ENCODE measurements around the gene EMILIN1. TPM values are rescaled to one million over a fixed set of nuclear protein-coding genes. Genes with fewer than 3 reads are reported as not detected.

EMILIN1 gene
- total and polyA plus RNA-seq, 2 experiments from 2014 or later = 3.2 to 15.4 TPM

GRCh38 chr2:27088634-27089033, 10.2 kb downstream of the EMILIN1 start:
- Mint-ChIP-seq H3K36me3 (ENCODE audit: low read depth) (no peaks in the 10 kb centered on the region), H3K27ac (no peak overlapping the region), H3K27me3 (ENCODE audit: insufficient read depth, low read depth, poor library complexity) (peaks cover 25% of the 10 kb centered on the region), H3K9me3 (no peaks in the 10 kb centered on the region; the same call in 2 of the 3 replicates), H3K4me1 (peaks cover 22% of the 10 kb centered on the region), H3K4me3 (no peak overlapping the region)
- Histone ChIP-seq H3K4me3 (no peak overlapping the region), H3K9me2 (ENCODE audit: insufficient read depth) (no peaks in the 10 kb centered on the region), H3K4me2 (no peak overlapping the region), H3K27me3 (ENCODE audit: insufficient read depth) (peaks cover 16% of the 10 kb centered on the region), H3K4me1 (ENCODE audit: insufficient read depth) (peaks cover 10% of the 10 kb centered on the region), H3K36me3 (ENCODE audit: insufficient read depth) (no peaks in the 10 kb centered on the region), H2AFZ (no peak overlapping the region), H3K79me2 (replicated peaks; ENCODE audit: insufficient read depth) (no peaks in the 10 kb centered on the region), H3K27ac (ENCODE audit: low read depth) (no peak overlapping the region), H4K20me1 (replicated peaks; ENCODE audit: insufficient read depth) (no peaks in the 10 kb centered on the region; the same call in 1 of the 2 replicates), H3F3A (replicated peaks; ENCODE audit: low read depth) (peaks cover 8% of the 10 kb centered on the region; the same call in 1 of the 2 replicates)
- no peak for ATAC-seq
- DNase-seq (ENCODE audit: low spot score) = no peak
- no peak for TF ChIP-seq ZNF114 (CRISPR knock-in tag; IDR thresholded peaks at IDR 0.05)
- TF ChIP-seq ZNF462 (CRISPR knock-in tag; IDR thresholded peaks at IDR 0.05) = no peak
- TF ChIP-seq POLR2AphosphoS5 (IDR thresholded peaks at IDR 0.05; ENCODE audit: low read depth) = no peak
- TF ChIP-seq ETS1 (IDR thresholded peaks at IDR 0.05) = no peak
- no peak for TF ChIP-seq CTCF (conservative IDR thresholded peaks at IDR 0.05; ENCODE audit: low read depth in 2 of 2)
- TF ChIP-seq EZH2phosphoT487 (IDR thresholded peaks at IDR 0.05; ENCODE audit: unreplicated experiment) = no peak
- TF ChIP-seq NANOG (IDR thresholded peaks at IDR 0.05; ENCODE audit: borderline replicate concordance) = no peak

Data from GM23338 (cell line).